Measurements from ENCODE around the gene RPL41.
A peak's percentile ranks its signal among the peaks of the same experiment; 100 is the strongest.
"Not testable (repeated sequence)": the region's sequence is repeated elsewhere in the genome, so short reads cannot be mapped to it uniquely, and the experiment has no call there.

Gene RPL41

DNA sequence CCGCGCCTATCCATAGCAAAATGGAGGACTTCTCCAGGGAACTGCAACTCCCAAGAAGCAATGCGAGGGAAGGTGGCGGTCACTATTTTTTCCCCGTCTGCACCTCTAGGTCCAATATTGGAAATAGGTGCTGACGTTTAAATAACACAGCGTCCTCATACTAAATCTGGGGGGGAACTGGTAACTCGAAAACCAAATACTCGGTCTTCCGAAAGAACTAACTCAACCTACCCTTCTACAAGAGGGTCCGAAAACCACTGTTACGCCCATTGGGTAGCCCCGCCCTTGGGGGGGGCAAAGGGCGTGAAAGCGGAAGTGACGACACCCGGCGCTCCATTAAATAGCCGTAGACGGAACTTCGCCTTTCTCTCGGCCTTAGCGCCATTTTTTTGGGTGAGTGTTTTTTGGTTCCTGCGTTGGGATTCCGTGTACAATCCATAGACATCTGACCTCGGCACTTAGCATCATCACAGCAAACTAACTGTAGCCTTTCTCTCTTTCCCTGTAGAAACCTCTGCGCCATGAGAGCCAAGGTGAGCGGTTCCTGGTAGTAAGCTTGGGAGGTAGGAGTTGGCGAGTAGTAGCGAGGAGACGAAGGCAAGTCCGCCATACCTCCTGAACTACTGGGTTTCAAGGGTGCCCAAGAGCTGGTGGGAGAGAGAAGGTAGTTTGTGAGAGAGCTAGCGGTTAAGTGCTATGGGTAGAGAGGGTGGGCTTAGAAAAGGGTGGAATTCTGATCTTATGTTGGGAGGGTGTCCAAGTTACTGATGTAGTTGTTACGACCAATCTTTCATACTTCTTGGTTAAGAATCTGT is at the start of gene RPL41:
RPL41 (plus strand) TSS at position 367 of the 815 bp plus-strand sequence.
- TF ChIP-seq, protein P1, sequence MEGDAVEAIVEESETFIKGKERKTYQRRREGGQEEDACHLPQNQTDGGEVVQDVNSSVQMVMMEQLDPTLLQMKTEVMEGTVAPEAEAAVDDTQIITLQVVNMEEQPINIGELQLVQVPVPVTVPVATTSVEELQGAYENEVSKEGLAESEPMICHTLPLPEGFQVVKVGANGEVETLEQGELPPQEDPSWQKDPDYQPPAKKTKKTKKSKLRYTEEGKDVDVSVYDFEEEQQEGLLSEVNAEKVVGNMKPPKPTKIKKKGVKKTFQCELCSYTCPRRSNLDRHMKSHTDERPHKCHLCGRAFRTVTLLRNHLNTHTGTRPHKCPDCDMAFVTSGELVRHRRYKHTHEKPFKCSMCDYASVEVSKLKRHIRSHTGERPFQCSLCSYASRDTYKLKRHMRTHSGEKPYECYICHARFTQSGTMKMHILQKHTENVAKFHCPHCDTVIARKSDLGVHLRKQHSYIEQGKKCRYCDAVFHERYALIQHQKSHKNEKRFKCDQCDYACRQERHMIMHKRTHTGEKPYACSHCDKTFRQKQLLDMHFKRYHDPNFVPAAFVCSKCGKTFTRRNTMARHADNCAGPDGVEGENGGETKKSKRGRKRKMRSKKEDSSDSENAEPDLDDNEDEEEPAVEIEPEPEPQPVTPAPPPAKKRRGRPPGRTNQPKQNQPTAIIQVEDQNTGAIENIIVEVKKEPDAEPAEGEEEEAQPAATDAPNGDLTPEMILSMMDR (IDR thresholded peaks at IDR 0.05; ENCODE audit: low read depth, low read length), result no peak
- no peaks in the 10 kb centered on the region for H3K27me3 ChIP-seq (ENCODE audit: insufficient read depth, low read depth, severe bottlenecking)
- DNase-seq, result peak; percentile 91
- peak within 1 kb of the TSS; percentile 96 for H3K4me3 ChIP-seq (ENCODE audit: low read depth, low read length)
- peak within 1 kb of the TSS; percentile 89 for H3K27ac ChIP-seq
- peaks cover 47% of the 10 kb centered on the region for H3K36me3 ChIP-seq
- H3K9me3 ChIP-seq (ENCODE audit: severe bottlenecking), result peaks cover 6% of the 10 kb centered on the region

DNA sequence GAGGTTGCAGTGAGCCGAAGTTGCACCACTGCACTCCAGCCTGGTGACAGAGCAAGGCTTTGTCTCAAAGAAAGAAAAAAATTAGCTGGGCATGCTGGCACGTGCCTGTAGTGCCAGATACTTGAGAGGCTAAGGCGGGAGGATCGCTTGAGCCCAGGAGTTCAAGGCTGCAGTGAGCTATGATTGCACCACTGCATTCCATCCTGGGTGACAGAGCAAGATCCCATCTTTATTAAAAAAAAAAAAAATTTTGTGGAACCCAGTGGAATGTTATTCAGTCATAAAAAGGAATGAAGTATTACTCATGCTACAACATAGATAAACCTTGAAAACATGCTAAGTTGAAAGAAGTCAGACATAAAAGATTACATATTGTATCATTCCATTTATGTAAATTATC is 44.8 kb upstream of the RPL41 start:
- H3K4me3 ChIP-seq (ENCODE audit: low read depth, low read length), result no peak overlapping the region
- H3K27ac ChIP-seq, result no peak overlapping the region
- no peaks in the 10 kb centered on the region for H3K9me3 ChIP-seq (ENCODE audit: severe bottlenecking)
- no peaks in the 10 kb centered on the region for H3K36me3 ChIP-seq
- no peak for DNase-seq
- TF ChIP-seq, protein P1 (IDR thresholded peaks at IDR 0.05; ENCODE audit: low read depth, low read length), result no peak
- no peaks in the 10 kb centered on the region for H3K27me3 ChIP-seq (ENCODE audit: insufficient read depth, low read depth, severe bottlenecking)

DNA sequence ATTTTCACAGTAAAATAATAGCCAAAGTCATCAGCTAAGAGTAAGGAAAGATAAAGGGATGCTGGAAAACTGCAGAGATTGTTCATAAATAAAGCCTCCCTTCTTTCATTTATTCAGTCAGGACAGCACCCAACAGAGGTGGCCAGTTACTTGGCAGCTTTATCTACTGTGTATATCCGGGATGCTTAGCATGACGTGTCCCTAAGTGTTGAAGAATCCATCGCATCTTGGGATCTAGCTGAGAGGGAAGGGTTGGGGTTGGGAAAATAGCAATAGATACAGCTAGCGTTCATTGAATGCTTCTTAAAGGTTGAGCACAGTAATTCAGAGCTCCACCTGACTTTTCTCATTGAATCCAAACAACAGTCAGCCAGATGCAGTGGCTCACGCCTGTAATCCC is 42.0 kb upstream of the RPL41 start:
- TF ChIP-seq, protein P1 (IDR thresholded peaks at IDR 0.05; ENCODE audit: low read depth, low read length), result no peak
- no peak overlapping the region for H3K4me3 ChIP-seq (ENCODE audit: low read depth, low read length)
- H3K9me3 ChIP-seq (ENCODE audit: severe bottlenecking), result no peaks in the 10 kb centered on the region
- H3K36me3 ChIP-seq, result no peaks in the 10 kb centered on the region
- no peaks in the 10 kb centered on the region for H3K27me3 ChIP-seq (ENCODE audit: insufficient read depth, low read depth, severe bottlenecking)
- H3K27ac ChIP-seq, result no peak overlapping the region
- no peak for DNase-seq

DNA sequence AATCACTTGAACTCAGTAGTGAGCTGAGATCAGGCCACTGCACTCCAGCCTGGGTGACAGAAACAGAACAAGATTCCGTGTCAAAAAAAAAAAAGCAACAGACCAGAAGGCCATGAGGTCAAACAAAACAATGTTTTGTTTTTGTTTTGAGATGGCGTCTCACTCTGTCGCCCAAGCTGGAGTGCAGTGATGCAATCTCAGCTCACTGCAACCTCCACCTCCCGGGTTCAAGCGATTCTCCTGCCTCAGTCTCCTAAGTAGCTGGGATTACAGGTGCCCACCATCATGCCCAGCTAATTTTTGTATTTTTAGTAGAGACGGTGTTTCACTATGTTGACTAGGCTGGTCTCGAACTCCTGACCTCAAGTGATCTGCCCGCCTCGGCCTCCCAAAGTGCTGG is 38.5 kb upstream of the RPL41 start:
- H3K36me3 ChIP-seq; DNase-seq; H3K4me3 ChIP-seq (ENCODE audit: low read depth, low read length); H3K9me3 ChIP-seq (ENCODE audit: severe bottlenecking); H3K27ac ChIP-seq; H3K27me3 ChIP-seq (ENCODE audit: insufficient read depth, low read depth, severe bottlenecking): not testable (repeated sequence)

DNA sequence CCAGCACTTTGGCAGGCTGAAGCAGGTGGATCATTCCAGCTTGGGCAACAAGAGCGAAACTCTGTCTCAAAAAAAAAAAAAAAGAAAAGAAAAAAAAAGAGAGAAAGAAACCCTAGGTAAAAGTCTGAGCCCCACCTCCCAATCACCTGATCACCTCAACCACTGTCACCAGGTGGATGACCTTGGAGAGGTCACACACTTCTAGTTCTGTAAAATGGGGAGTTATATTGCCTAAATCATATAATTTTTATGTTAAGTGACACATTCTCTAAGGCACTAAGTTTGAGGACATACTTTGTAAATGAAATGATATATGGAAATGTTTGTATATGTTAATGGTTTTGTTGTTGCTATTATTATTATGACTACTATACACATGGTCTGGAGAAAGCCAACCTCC is 38.0 kb upstream of the RPL41 start:
- Histone ChIP-seq H3K9me3 (ENCODE audit: severe bottlenecking) (no peaks in the 10 kb centered on the region), H3K4me3 (ENCODE audit: low read depth, low read length) (peak overlapping the region; percentile 48), H3K27ac (peak overlapping the region; percentile 90), H3K36me3 (no peaks in the 10 kb centered on the region), H3K27me3 (ENCODE audit: insufficient read depth, low read depth, severe bottlenecking) (no peaks in the 10 kb centered on the region)
- TF ChIP-seq, protein P1 (IDR thresholded peaks at IDR 0.05; ENCODE audit: low read depth, low read length), result no peak
- no peak for DNase-seq

DNA sequence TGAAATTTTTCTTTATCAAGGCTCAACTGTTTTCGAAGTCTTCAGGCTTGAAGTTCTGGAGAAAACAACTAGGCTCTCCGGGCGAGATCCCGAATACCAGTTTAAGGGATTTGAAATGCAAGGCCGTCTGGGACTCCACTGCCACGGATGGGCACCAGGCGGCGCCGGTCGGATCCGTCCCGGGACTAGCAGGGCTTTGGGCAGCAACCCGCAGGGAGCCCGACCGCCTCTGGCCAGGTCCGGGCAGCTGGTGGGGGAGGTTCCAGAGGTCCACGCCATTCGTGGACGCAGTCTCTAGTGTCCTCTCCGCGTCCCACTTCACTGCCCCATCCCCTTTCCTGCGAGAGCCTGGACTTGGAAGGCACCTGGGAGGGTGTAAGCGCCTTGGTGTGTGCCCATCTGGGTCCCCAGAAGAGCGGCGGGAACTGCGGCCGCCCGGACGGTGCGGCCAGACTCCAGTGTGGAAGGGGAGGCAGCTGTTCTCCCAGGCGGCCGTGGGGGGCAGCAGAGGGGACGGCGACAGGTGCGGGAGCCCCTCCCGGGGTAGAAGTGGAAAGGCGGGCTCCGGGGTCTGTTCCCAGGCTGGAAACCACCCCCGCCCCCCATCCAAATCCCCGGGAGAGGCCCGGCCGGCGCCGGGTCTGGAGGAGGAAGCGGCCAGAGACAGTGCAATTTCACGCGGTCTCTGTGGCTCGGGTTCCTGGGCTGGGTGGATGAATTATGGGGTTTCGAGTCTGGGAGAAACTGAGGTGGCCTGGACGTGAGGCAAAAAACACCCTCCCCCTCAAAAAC is 37.3 kb upstream of the RPL41 start:
- peak overlapping the region; percentile 90 for H3K27ac ChIP-seq
- H3K4me3 ChIP-seq (ENCODE audit: low read depth, low read length), result peak overlapping the region; percentile 48
- peak; percentile 95 for DNase-seq
- TF ChIP-seq, protein P1 (IDR thresholded peaks at IDR 0.05; ENCODE audit: low read depth, low read length), result peak; percentile 80
- no peaks in the 10 kb centered on the region for H3K36me3 ChIP-seq
- H3K27me3 ChIP-seq (ENCODE audit: insufficient read depth, low read depth, severe bottlenecking), result no peaks in the 10 kb centered on the region
- H3K9me3 ChIP-seq (ENCODE audit: severe bottlenecking), result no peaks in the 10 kb centered on the region

Data from WERI-Rb-1 (cell line).